Neural progenitor cell (in vitro differentiated cells): Measurements from ENCODE around the gene RMI1.

ENCODE experiments used
- CTCF ChIP-seq: fragments of 200-600 bp; sonication (generic); IDR thresholded peaks from 2 replicates; pipeline ENCODE4 v1.5.1; 2017; ENCODE audit warnings: antibody characterized with exemption, mild to moderate bottlenecking
- EZH2 ChIP-seq: fragments of 200-600 bp; sonication (generic); IDR thresholded peaks from 2 replicates; pipeline ENCODE4 v1.6.1; 2017; ENCODE audit warnings: antibody characterized with exemption, mild to moderate bottlenecking, moderate library complexity
- EZH2phosphoT487 ChIP-seq: fragments of 200-600 bp; sonication (generic); IDR thresholded peaks from 2 replicates; pipeline ENCODE4 v1.6.1; 2017; ENCODE audit warnings: antibody characterized with exemption

DNA sequence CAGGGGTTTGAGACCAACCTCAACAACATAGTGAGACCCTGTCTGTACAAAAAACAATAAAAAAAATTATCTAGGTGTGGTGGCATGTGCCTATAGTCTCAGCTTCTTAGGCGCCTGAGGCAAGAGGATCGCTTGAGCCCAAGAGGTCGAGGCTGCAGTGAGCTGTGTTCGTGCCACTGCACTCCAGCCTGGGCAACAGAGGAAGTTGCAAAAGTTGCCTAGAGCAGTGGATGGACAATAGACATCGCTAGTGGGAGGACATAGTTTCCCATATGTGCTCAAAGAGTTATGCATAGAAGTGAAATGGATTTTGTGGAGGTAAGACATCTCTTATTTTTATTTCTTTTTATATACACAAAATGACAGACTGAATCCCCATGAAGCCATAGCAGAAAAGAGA lies 19.6 kb upstream of the RMI1 start:
- TF ChIP-seq CTCF (no peak), EZH2 (no peak), EZH2phosphoT487 (no peak)
